ENCODE data around the gene PRICKLE4.

The PRICKLE4 gene

DNA sequence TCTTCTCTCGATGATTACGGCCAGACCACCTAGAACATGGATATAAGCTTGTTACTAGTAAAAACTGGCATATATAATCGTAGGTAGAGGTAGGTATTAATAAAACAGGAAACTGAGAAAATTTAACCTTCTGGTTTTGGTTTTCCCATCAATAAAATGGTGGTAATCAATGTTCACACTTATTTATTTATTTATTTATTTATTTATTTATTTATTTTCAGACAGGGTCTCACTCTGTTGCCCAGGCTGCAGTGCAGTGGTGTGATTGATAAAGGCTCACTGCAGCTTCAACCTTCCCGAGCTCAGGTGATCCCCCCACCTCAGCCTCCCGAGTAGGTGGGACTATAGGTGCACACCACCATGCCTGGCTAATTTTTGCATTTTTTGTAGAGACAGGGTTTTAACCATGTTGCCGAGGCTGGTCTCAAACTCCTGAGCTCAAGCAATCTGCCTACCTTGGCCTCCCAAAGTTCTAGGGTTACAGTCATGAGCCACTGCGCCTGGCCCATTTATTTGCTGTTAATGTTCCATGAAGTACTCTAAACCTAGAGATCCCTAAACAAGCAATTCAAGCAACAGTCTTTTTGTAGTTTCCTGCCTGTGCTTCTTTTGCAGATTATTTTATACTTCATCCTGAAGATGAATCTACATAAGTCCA is 18.4 kb downstream of the PRICKLE4 start:
- H3K79me2 ChIP-seq (ENCODE audit: insufficient read depth, low read length): no peaks in the 10 kb centered on the region
- peaks cover 18% of the 10 kb centered on the region; the same call in 1 of the 2 replicates for H3F3A ChIP-seq (ENCODE audit: insufficient read depth)
- H3K4me2 ChIP-seq (ENCODE audit: low read depth, low read length, poor library complexity, severe bottlenecking): no peak overlapping the region
- H3K9me3 ChIP-seq (ENCODE audit: insufficient read depth, low read length): no peaks in the 10 kb centered on the region
- H3K36me3 ChIP-seq (ENCODE audit: low read length): peaks cover 4% of the 10 kb centered on the region; the same call in 1 of the 2 replicates
- H3K4me3 ChIP-seq (ENCODE audit: insufficient read depth, low read length, poor library complexity, severe bottlenecking): no peak overlapping the region
- H3K27ac ChIP-seq (ENCODE audit: low read depth, low read length): no peak overlapping the region
- no peak overlapping the region for H2AFZ ChIP-seq (ENCODE audit: low read depth, low read length, severe bottlenecking)
- TF ChIP-seq, protein P1, sequence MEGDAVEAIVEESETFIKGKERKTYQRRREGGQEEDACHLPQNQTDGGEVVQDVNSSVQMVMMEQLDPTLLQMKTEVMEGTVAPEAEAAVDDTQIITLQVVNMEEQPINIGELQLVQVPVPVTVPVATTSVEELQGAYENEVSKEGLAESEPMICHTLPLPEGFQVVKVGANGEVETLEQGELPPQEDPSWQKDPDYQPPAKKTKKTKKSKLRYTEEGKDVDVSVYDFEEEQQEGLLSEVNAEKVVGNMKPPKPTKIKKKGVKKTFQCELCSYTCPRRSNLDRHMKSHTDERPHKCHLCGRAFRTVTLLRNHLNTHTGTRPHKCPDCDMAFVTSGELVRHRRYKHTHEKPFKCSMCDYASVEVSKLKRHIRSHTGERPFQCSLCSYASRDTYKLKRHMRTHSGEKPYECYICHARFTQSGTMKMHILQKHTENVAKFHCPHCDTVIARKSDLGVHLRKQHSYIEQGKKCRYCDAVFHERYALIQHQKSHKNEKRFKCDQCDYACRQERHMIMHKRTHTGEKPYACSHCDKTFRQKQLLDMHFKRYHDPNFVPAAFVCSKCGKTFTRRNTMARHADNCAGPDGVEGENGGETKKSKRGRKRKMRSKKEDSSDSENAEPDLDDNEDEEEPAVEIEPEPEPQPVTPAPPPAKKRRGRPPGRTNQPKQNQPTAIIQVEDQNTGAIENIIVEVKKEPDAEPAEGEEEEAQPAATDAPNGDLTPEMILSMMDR (IDR thresholded peaks at IDR 0.05; ENCODE audit: insufficient read depth, low read length, poor library complexity, severe bottlenecking): no peak
- no peak for TF ChIP-seq EZH2phosphoT487 (conservative IDR thresholded peaks at IDR 0.05; ENCODE audit: low read length)
- H3K9me2 ChIP-seq (replicated peaks; ENCODE audit: insufficient read depth, low read length): no peaks in the 10 kb centered on the region
- no peaks in the 10 kb centered on the region for H4K20me1 ChIP-seq (ENCODE audit: low read depth, low read length)
- H3K27me3 ChIP-seq (ENCODE audit: low read length): no peaks in the 10 kb centered on the region
- no peak overlapping the region for H3K9ac ChIP-seq (ENCODE audit: low read length)

DNA sequence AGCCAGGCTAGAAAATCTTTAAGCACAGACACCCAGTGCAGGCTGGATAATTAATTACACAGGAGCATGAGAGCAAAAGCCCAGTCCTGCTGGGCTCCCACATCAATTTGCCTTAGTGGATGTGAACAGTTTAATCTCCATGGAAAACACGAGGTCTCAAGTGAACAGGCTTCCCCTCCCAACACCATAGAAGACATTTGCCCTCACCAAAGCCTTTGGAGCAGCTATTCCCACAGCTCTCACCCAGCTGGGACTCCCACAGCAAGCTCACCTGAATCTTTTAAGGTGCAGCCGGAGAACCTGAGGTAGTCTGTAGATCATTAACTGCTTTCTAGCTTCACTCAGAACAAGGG is 19.0 kb downstream of the PRICKLE4 start:
- Histone ChIP-seq H3K27me3 (ENCODE audit: low read length) (no peaks in the 10 kb centered on the region), H3K4me3 (ENCODE audit: insufficient read depth, low read length, poor library complexity, severe bottlenecking) (no peak overlapping the region), H3K9ac (ENCODE audit: low read length) (no peak overlapping the region), H3K27ac (ENCODE audit: low read depth, low read length) (no peak overlapping the region), H3K4me2 (ENCODE audit: low read depth, low read length, poor library complexity, severe bottlenecking) (no peak overlapping the region), H3K79me2 (ENCODE audit: insufficient read depth, low read length) (no peaks in the 10 kb centered on the region), H2AFZ (ENCODE audit: low read depth, low read length, severe bottlenecking) (no peak overlapping the region), H3K9me2 (replicated peaks; ENCODE audit: insufficient read depth, low read length) (no peaks in the 10 kb centered on the region), H4K20me1 (ENCODE audit: low read depth, low read length) (no peaks in the 10 kb centered on the region), H3K9me3 (ENCODE audit: insufficient read depth, low read length) (no peaks in the 10 kb centered on the region), H3F3A (ENCODE audit: insufficient read depth) (peaks cover 13% of the 10 kb centered on the region; the same call in 1 of the 2 replicates), H3K36me3 (ENCODE audit: low read length) (peaks cover 4% of the 10 kb centered on the region; the same call in 1 of the 2 replicates)
- TF ChIP-seq, protein P1 (IDR thresholded peaks at IDR 0.05; ENCODE audit: insufficient read depth, low read length, poor library complexity, severe bottlenecking): no peak
- TF ChIP-seq EZH2phosphoT487 (conservative IDR thresholded peaks at IDR 0.05; ENCODE audit: low read length): no peak

DNA sequence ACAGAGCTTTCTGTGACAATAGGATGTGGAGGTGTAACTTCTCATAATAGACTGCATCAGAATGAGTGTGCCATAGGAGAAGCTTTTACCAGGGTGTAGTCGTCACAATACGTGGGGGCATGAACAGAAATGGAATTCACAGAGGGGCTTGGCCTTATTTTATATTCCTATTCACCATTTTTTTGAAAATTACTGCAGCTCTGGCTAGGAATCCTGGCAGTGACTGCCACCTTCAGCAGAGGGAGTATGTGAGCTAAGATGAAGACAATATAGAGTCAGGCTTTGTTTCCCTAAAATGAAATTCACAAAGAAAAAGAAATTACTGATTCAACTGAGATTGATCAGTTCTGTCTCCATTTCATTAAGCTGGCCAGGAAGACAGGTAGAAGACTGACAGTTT is 20.8 kb downstream of the PRICKLE4 start:
- Histone ChIP-seq H3K79me2 (ENCODE audit: insufficient read depth, low read length) (no peaks in the 10 kb centered on the region), H3K27me3 (ENCODE audit: low read length) (no peaks in the 10 kb centered on the region), H3K4me3 (ENCODE audit: insufficient read depth, low read length, poor library complexity, severe bottlenecking) (no peak overlapping the region), H2AFZ (ENCODE audit: low read depth, low read length, severe bottlenecking) (no peak overlapping the region), H3K9ac (ENCODE audit: low read length) (no peak overlapping the region), H3K9me3 (ENCODE audit: insufficient read depth, low read length) (no peaks in the 10 kb centered on the region), H4K20me1 (ENCODE audit: low read depth, low read length) (no peaks in the 10 kb centered on the region), H3K36me3 (ENCODE audit: low read length) (peaks cover 7% of the 10 kb centered on the region; the same call in 1 of the 2 replicates), H3F3A (ENCODE audit: insufficient read depth) (peaks cover 7% of the 10 kb centered on the region; the same call in 1 of the 2 replicates), H3K27ac (ENCODE audit: low read depth, low read length) (no peak overlapping the region), H3K9me2 (replicated peaks; ENCODE audit: insufficient read depth, low read length) (no peaks in the 10 kb centered on the region), H3K4me2 (ENCODE audit: low read depth, low read length, poor library complexity, severe bottlenecking) (no peak overlapping the region)
- TF ChIP-seq EZH2phosphoT487 (conservative IDR thresholded peaks at IDR 0.05; ENCODE audit: low read length): no peak
- TF ChIP-seq, protein P1 (IDR thresholded peaks at IDR 0.05; ENCODE audit: insufficient read depth, low read length, poor library complexity, severe bottlenecking): peak; percentile 35
